Fibroblast of lung (primary cell): ENCODE results near the gene CA9. TPM values are rescaled to one million over a fixed set of nuclear protein-coding genes. Genes with fewer than 3 reads are reported as not detected.
A peak's percentile ranks its signal among the peaks of the same experiment; 100 is the strongest.

Source experiments
- DNase-seq, 2 donors: peaks; one replicate each; pipeline versions ENCODE4 v3.0.0 to v3.0.0-alpha.2; 2010; ENCODE audit warnings: low read depth in 2 of 2
- H2AFZ ChIP-seq: 2 replicates; pipeline ENCODE4 v1.5.1; 2012; ENCODE audit warnings: low read length, control low read depth, inconsistent platforms
- H3K27ac ChIP-seq: 2 replicates; pipeline ENCODE4 v1.5.1; 2011; ENCODE audit warnings: low read length, control low read depth; ENCODE audit not compliant: insufficient read depth
- H3K27me3 ChIP-seq: 2 replicates; pipeline ENCODE4 v1.5.1; 2011; ENCODE audit warnings: mild to moderate bottlenecking, low read length; ENCODE audit not compliant: control insufficient read depth, insufficient read depth
- H3K36me3 ChIP-seq: 2 replicates; pipeline ENCODE4 v1.5.1; 2011; ENCODE audit warnings: low read length; ENCODE audit not compliant: control insufficient read depth, insufficient read depth
- H3K4me1 ChIP-seq: 2 replicates; pipeline ENCODE4 v1.5.1; 2011; ENCODE audit warnings: low read length; ENCODE audit not compliant: control insufficient read depth, insufficient read depth; ENCODE audit errors: extremely low read depth
- H3K4me2 ChIP-seq: 2 replicates; pipeline ENCODE4 v1.5.1; 2011; ENCODE audit warnings: low read length, control low read depth; ENCODE audit not compliant: insufficient read depth; ENCODE audit errors: extremely low read depth
- H3K4me3 ChIP-seq, 4 experiments: fragments of 200-600 bp in 1 of 4; sonication (generic) in 1 of 4; replicated peaks in 1 of 4; 2 replicates each; pipeline ENCODE4 v1.5.1; 2011 to 2016; ENCODE audit warnings: low read length in 4 of 4, low read depth in 3 of 4, mild to moderate bottlenecking in 3 of 4, control low read depth in 2 of 4, inconsistent platforms in 1 of 4, mixed read lengths in 1 of 4; ENCODE audit not compliant: insufficient read depth in 1 of 4; ENCODE audit errors: control extremely low read depth in 1 of 4
- H3K79me2 ChIP-seq: 2 replicates; pipeline ENCODE4 v1.5.1; 2012; ENCODE audit warnings: mild to moderate bottlenecking, low read length, inconsistent platforms; ENCODE audit not compliant: control insufficient read depth, insufficient read depth
- H3K9ac ChIP-seq: 2 replicates; pipeline ENCODE4 v1.5.1; 2011; ENCODE audit warnings: mild to moderate bottlenecking, low read length, control low read depth; ENCODE audit not compliant: insufficient read depth
- H3K9me3 ChIP-seq: 2 replicates; pipeline ENCODE4 v1.5.1; 2012; ENCODE audit warnings: low read depth, low read length; ENCODE audit not compliant: control insufficient read depth, insufficient read depth
- H4K20me1 ChIP-seq: 2 replicates; pipeline ENCODE4 v1.5.1; 2011; ENCODE audit warnings: low read length; ENCODE audit not compliant: control insufficient read depth, insufficient read depth; ENCODE audit errors: extremely low read depth
- EZH2 ChIP-seq: IDR thresholded peaks from 2 replicates; pipeline ENCODE4 v1.5.1; 2012; ENCODE audit warnings: low read length, control low read depth, mild to moderate bottlenecking; ENCODE audit errors: missing control alignments
- polyA plus RNA-seq, 2 donors: library from polyadenylated mRNA; depleted of rRNA in 1 of 2; stranded (reverse) in 1 of 2; unstranded in 1 of 2; fragments of >200 nt; gene quantifications; 2 replicates each; pipeline ENCODE4 v1.2.1, GENCODE V29; 2011 to 2012; ENCODE audit warnings: missing spikeins in 1 of 2
- total RNA-seq: library from RNA; depleted of rRNA; stranded (reverse); fragments of >200 nt; gene quantifications from 2 replicates; pipeline ENCODE4 v1.2.1, GENCODE V29; 2014
- TF ChIP-seq, protein P1 (sequence below), 2 donors: IDR thresholded peaks in 1 of 2; conservative IDR thresholded peaks in 1 of 2; 1 replicate in 1 of 2; 2 replicates in 1 of 2; pipeline ENCODE4 v1.5.1; 2011 to 2012; ENCODE audit warnings: low read length in 2 of 2, control low read depth in 1 of 2, inconsistent platforms in 1 of 2, low read depth in 1 of 2, mild to moderate bottlenecking in 1 of 2

The CA9 gene
- total and polyA plus RNA-seq, 2 donors (not counting 1 experiment from before 2014, with no cell fraction given), result 0.17 to 0.59 TPM

GRCh38 chr9:35669331-35670145, 4.2 kb upstream of the CA9 start:
- H3K4me2 ChIP-seq, result peak overlapping the region; percentile 13
- H3K27me3 ChIP-seq, result no peaks in the 10 kb centered on the region
- no peak overlapping the region for H2AFZ ChIP-seq
- H4K20me1 ChIP-seq, result no peaks in the 10 kb centered on the region
- H3K4me3 ChIP-seq, result no peak overlapping the region
- peaks cover 2% of the 10 kb centered on the region for H3K79me2 ChIP-seq
- H3K9ac ChIP-seq, result no peak overlapping the region
- no peaks in the 10 kb centered on the region for H3K9me3 ChIP-seq
- no peaks in the 10 kb centered on the region for H3K36me3 ChIP-seq
- H3K27ac ChIP-seq, result no peak overlapping the region
- peak; percentile 46 to 57 for DNase-seq
- TF ChIP-seq, protein P1, sequence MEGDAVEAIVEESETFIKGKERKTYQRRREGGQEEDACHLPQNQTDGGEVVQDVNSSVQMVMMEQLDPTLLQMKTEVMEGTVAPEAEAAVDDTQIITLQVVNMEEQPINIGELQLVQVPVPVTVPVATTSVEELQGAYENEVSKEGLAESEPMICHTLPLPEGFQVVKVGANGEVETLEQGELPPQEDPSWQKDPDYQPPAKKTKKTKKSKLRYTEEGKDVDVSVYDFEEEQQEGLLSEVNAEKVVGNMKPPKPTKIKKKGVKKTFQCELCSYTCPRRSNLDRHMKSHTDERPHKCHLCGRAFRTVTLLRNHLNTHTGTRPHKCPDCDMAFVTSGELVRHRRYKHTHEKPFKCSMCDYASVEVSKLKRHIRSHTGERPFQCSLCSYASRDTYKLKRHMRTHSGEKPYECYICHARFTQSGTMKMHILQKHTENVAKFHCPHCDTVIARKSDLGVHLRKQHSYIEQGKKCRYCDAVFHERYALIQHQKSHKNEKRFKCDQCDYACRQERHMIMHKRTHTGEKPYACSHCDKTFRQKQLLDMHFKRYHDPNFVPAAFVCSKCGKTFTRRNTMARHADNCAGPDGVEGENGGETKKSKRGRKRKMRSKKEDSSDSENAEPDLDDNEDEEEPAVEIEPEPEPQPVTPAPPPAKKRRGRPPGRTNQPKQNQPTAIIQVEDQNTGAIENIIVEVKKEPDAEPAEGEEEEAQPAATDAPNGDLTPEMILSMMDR (conservative IDR thresholded peaks at IDR 0.05 in 1 of 2, IDR thresholded peaks at IDR 0.05 in 1 of 2; ENCODE audit: low read depth in 1 of 2, low read length in 2 of 2), result no peak
- no peak for TF ChIP-seq EZH2
- peaks cover 4% of the 10 kb centered on the region for H3K4me1 ChIP-seq

- peaks cover 7% of the 10 kb centered on the region for H3K4me1 ChIP-seq
- H4K20me1 ChIP-seq, result no peaks in the 10 kb centered on the region
- TF ChIP-seq EZH2, result no peak
- no peak overlapping the region for H3K9ac ChIP-seq
- no peaks in the 10 kb centered on the region for H3K79me2 ChIP-seq
- H3K36me3 ChIP-seq, result no peaks in the 10 kb centered on the region
- no peak overlapping the region for H3K4me3 ChIP-seq
- no peaks in the 10 kb centered on the region for H3K9me3 ChIP-seq
- no peak overlapping the region for H3K4me2 ChIP-seq
- no peak for DNase-seq
- H3K27me3 ChIP-seq, result no peaks in the 10 kb centered on the region
- no peak overlapping the region for H2AFZ ChIP-seq
- no peak overlapping the region for H3K27ac ChIP-seq
These were observed 265 bp downstream of the CA9 start for GRCh38 chr9:35674025-35674361.

DNA sequence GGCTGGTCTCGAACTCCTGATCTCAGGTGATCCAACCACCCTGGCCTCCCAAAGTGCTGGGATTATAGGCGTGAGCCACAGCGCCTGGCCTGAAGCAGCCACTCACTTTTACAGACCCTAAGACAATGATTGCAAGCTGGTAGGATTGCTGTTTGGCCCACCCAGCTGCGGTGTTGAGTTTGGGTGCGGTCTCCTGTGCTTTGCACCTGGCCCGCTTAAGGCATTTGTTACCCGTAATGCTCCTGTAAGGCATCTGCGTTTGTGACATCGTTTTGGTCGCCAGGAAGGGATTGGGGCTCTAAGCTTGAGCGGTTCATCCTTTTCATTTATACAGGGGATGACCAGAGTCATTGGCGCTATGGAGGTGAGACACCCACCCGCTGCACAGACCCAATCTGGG, 1.5 kb downstream of the CA9 start:
- Histone ChIP-seq H3K9me3 (no peaks in the 10 kb centered on the region), H4K20me1 (no peaks in the 10 kb centered on the region), H3K36me3 (no peaks in the 10 kb centered on the region), H3K4me1 (peaks cover 8% of the 10 kb centered on the region), H3K27me3 (no peaks in the 10 kb centered on the region), H3K27ac (no peak overlapping the region), H3K4me2 (no peak overlapping the region), H3K4me3 (no peak overlapping the region), H2AFZ (no peak overlapping the region), H3K9ac (no peak overlapping the region), H3K79me2 (no peaks in the 10 kb centered on the region)
- TF ChIP-seq EZH2, result no peak
- TF ChIP-seq, protein P1 (conservative IDR thresholded peaks at IDR 0.05 in 1 of 2, IDR thresholded peaks at IDR 0.05 in 1 of 2; ENCODE audit: low read depth in 1 of 2, low read length in 2 of 2), result no peak
- no peak for DNase-seq
